Tongue (tissue), 2 donors: ENCODE data around the gene ACTG2. TPM values are rescaled to one million over a fixed set of nuclear protein-coding genes. Genes with fewer than 3 reads are reported as not detected.
"Not testable (repeated sequence)": the region's sequence is repeated elsewhere in the genome, so short reads cannot be mapped to it uniquely, and the experiment has no call there.

ENCODE experiments used
- DNase-seq: peaks from one replicate; pipeline ENCODE4 v3.0.0-alpha.2; 2015
- total RNA-seq: library from RNA; depleted of rRNA; stranded (reverse); fragments of >200 nt; gene quantifications from one replicate; pipeline ENCODE4 v1.2.3, GENCODE V29; 2014

Gene ACTG2
- total RNA-seq: 7.9 TPM

DNA sequence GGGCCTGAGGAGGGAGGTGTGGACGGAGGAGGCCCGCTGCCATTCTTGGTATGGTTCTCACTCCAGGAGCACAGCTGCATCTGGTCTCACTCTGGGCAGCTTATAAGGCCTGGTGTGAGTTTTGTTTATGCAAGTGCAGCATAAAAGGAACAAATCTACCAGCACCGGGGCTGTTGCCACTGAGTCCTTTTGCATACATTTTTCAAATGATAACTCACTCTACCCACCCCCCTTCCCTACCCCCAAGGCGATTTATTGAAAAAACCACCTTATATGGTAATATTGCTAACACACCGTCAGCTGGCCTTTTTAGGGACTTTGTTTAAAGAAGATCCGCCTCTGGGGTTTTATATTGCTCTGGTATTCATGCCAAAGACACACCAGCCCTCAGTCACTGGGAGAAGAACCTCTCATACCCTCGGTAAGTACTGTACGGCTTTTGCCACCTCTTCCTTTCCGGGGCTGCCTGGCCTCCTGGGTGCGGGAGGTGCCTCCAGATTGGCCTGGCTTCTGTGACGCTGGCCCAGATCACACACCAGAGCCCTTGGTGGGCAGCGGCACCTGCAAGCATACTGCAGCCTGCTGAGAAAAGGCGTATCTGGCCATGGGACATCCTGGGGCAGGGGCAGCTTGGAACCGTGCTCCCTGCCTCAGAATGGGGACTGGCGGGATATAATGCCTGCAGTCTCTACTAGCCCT is at the start of gene ACTG2:
Gene ACTG2 (plus strand): TSS at position 378 of the 699 bp plus-strand sequence. CDS start 8,304 bp downstream, outside the sequence.
- no peak for DNase-seq

DNA sequence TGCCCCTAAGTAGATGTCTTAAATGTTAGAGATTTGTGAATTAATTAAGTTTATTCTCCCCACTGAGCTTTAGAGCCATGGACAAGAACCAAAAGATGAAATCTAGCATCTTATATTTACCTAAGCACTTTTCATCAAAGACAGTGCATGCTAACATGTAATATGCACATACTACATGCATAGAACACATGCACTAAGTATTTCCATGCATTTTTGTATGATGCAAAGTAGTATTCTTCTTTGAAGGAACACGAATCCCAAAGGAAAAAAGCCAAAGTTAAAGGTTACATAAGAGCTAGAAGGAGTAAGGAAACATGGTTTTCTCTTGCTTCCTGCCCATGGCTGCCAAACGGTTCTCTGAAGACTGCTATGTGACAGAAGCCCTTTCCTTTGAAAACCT is 48.7 kb upstream of the ACTG2 start:
- DNase-seq: no peak

DNA sequence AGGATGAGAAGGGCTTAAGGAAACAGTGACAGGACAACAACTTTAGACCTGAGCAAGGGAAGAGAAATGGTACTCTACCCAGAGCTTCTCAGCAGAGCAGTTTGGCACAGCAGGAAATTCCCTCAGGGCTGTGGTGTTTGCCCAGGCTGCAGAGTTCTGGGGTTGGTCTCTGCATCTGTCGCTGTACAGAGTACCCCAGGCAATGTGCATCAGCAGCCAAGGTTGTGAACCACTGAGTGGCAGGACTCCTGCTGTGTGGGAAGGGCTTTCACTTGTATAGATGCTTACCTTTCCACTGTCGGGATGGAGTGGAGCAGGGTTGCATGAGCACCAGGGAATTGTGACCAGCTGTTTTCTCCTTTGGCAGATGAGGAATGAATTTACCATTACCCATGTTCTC is 42.8 kb upstream of the ACTG2 start:
- no peak for DNase-seq

DNA sequence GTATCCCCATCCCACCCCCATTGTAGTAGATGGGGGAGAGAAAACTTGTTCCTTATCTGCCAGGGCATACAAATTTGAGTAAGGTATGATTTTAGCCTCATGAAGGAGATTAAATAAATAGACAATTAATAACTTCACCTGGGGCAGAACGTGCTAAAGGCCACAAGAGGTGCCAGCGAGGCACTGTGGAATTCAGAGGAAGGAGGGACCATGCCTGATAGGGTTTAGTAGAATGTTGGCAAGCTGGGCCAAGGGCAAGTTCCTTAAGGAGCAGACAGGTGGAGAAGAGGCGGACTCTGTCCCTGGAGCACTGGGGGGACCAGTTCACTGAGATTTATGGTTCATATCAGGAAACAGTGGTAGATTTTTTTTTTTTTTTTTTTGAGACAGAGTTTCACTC is 41.5 kb upstream of the ACTG2 start:
- DNase-seq: no peak

DNA sequence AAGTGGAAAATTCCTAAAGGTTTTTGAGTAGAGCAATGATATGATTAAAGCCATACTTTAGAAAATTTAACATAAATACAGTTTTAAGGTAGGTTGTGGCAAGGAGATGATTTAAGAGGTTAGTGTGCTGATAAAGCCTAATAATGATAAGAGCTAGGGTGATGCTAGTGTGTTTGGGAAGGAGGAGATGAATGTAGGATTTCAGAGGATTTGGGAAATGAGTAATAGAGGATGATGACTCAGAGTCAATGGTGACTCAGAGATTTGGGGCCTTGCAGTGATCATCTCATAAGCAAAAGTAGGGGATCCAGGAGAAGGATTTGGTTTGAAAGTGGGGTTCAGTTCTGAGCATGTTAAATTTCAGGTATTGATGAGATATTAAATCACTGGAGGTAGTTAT is 40.8 kb upstream of the ACTG2 start:
- no peak for DNase-seq

DNA sequence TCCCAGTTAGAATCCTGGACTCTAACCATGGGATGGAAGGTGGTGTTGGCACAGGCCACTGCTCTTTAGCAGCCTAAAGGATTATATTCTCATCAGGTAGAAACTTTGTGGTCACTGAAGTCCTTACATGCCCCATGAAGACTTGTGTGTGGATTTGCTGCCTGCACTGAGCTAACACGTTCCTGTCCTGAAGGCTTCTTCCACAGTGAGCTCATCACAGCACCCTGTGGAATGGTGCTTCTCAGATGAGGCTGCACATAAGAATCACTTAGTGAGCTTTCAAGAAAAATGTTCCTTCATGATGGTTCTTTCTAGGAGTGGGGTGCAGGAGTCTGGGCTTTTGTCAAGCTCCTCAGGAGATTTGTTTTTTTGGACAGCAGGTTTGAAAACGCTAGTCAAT is 37.3 kb upstream of the ACTG2 start:
- no peak for DNase-seq

DNA sequence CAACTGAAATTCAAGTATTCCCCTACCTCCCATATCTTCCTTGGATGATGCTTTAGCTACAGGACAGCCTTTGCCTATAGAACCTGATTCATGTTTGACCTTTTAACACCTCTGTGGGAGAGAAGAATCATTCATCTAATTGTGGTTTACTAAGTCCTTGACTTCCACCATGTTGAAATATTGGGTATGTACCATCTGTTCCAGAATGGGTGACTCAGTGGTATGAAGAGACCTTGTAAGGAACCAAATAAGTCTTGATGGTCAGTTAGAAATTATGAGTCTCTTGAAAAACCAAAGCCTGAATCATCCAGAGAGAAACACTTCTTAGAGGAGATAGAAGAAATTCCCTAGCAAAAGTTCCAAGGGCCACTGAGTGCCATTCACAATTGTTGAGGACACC is 36.6 kb upstream of the ACTG2 start:
- DNase-seq: no peak

DNA sequence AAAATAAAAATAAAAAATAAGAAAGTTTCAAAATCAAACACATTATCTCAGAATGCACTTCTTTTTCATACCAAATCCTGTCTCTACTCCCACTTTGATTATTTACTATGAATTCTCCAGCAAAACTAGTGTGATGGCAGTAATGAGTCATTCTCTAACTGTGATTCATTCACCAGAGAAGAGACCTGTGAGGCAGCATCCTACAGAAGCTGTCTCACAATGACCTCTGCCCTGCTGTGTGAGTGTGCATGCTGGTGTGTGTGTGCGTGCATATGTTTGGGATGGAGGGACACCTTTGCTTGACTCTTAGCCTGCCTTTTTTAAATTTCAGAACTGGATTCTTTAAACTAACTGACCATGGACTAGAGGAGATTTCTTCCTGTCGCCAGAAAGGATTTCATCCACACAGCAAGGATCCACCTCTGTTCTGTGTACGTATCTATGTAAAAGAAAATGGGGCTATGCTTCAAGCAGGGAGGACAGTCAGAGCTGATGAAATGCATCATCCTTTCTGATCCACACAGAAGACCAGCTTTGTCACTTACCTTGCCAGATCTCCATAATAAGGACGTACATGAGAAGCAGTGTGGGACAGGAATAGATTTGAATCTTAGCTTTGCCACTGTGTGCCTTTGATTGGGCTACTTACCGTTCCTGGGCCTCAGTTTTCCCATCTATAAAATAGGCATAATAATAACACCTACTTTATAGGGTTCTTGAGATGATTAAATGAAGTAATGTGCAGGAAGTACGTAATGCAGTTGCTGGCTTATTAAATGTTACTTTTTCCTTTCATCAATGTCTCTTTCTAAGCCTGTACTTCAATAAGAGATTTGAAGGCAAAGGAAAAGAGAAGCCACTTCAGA is 32.9 kb upstream of the ACTG2 start:
- DNase-seq: no peak

DNA sequence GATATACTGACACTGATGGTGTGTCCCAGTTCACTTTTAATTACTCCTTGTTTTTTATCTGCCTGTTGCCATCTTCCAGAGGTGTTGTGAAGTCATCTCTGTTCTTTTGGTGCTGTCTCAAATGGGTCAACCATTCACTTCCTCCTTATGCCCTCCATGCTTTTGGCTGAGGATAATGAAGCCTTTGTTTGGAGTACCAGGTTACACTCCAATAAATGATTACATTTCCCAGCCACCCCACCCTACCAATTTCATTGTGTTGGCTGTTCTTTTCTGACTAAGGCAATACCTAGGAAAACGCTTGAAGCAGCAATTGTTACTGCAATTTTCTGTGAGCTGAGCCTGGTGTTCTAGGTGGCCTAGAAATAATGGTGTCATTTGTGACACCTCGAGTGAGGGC is 29.8 kb upstream of the ACTG2 start:
- no peak for DNase-seq

DNA sequence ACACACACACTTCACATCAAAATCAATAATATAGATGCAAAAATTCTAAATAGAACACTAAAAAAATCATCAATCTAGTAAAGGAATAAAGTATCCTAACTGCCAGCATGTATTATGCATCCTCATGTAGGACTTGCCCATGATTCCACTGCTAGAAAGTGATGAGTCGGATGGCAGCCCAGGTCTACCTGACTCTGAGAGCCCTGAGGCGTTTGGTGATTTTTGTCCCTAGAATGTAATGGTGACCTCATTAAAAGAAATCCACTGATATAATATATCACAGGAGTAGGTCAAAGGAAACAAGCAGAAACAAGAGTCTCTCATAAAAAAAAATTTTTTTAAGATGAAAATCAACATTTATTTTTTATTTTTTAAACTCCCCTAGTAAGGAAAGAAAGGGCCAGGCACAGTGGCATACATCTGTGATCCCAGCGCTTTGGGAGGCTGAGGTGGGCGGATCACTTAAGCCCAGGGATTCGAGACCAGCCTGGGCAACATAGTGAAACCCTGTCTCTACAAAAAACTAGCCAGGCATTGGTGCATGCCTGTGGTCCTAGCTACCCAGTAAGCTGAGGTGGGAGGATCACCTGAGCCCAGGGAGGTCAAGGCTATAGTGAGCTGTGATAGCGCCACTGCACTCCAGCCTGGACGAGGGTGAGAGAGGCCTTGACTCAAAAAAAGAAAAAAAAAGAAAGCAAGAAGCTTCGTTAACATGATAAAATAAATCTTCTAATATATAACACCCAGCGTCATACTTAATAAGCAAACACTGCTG is 24.4 kb upstream of the ACTG2 start:
- no peak for DNase-seq

DNA sequence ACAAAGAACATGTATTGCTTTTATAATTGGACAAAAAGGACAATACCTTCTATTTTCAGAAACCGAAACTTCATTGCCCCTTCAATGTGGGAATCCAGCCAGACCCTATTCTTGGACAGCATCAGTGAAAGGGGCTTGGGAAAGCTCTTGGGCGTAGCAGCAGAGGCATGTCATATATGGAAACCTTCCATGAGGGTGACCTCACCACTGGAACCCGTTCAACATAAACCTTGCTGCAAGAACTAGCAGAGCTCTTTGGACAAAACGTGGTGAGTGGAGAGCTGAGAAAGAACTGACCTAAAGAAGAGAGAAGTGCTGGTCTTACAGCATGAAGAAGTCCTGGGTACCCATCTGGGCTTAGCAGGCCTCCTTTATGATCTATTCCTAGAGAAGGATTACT is 22.7 kb upstream of the ACTG2 start:
- peak; percentile 93 for DNase-seq

DNA sequence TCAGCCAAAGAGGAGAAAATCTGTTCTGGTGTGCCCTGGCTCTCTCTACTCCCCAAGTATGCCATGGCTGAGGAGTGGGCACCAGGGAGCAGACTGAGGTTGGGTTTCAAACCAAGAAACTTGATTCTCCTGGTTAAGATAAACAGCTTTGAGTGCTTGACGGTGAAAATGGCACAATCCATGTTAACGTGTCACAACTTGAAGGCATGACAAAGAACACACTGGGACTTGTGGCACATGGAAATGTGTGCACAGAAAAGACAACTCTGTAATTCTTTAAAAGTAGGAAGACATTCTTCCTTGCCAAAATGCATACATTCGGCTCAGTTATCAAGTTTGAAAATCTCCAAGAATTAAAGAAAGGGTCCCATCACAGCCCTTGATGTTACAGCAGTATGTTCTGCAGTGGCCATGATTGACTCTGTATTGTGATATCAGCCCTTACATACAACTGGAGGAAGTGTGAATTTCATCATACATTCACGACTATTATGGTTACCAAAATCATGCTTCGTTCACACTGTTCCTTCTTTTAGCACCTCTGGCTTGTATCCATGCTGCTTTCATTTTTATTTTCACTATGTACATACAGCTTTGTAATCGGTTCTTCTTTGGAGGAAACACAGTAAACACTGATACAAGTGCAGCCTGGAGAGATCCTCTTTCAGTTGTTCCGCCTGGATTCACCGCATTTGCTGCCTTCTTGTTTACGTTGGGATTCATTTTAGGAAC is 15.6 kb upstream of the ACTG2 start:
- no peak for DNase-seq

DNA sequence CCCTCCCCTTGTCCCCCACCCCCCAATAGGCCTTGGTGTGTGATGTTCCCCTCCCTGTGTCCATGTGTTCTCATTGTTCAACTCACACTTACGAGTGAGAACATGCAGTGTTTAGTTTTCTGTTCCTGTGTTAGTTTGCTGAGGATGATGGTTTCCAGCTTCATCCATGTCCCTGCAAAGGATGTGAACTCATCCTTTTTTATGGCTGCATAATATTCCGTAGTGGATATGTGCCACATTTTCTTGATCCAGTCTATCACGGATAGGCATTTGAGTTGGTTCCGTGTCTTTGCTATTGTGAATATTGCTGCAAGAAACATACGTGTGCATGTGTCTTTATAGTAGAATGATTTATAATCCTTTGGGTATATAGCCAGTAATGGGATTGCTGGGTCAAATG is 14.8 kb upstream of the ACTG2 start:
- not testable (repeated sequence) for DNase-seq

DNA sequence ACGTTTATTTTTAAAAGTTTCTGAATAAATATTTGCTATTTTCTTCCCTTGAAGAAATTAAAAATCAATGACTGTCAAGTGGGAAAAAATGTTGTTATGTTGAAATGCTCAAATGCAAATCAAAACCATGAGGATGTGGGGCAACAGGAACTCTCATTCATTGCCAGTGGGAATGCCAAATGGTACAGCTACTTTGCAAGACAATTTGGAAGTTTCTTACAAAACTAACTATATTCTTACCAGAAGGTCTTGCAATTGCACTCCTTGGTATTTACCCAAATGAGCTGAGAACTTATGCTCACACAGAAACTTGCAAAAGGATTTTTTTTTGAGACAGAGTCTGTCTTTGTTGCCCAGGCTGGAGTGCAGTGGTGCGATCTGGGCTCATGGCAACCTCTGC is 7.4 kb upstream of the ACTG2 start:
- DNase-seq: no peak

DNA sequence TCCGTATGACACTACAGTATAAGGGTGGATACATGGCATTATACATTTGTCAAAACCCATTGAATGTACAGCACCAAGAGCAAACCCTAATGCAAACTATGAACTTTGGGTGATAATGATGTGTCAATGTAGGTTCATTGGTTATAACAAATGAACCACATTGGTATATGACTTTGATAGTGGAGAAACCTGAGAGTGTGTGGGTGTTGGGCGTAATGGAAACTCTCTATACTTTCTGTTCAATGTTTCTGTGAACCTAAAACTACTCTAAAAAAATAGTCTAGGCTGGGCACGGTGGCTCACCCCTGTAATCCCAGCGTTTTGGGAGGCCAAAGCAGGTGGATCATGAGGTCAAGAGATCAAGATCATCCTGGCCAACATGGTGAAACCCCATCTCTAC is 6.5 kb upstream of the ACTG2 start:
- no peak for DNase-seq

DNA sequence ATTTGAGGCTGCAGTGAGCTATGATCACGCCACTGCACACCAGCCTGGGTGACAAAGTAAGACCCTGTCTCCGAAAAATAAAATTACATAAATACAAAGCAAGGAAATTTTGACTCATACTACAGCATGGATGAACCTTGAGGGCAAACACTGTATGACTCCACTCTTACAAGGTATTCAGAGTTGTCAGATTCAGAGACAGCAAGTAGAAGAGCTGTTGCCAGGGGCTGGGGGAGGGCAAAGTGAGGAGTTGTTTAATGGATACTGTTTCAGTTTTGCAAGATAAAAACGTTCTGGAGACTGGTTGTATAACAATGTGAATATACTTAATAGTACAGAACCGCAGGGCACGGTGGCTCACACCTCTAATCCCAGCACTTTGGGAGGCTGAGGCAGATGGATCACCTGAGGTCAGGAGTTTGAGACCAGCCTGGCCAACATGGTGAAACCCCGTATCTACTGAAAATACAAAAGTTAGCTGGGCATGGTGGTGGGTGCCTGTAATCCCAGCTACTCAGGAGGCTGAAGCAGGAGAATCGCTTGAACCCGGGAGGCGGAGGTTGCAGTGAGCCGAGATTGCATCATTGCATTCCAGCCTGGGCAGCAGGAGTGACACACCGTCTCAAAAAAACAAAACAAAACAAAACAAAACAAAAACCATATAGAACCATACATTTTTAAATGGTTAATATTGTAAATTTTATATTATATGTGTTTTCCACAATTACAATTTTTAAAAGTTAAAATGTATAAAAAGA is 5.0 kb upstream of the ACTG2 start:
- DNase-seq: not testable (repeated sequence)

DNA sequence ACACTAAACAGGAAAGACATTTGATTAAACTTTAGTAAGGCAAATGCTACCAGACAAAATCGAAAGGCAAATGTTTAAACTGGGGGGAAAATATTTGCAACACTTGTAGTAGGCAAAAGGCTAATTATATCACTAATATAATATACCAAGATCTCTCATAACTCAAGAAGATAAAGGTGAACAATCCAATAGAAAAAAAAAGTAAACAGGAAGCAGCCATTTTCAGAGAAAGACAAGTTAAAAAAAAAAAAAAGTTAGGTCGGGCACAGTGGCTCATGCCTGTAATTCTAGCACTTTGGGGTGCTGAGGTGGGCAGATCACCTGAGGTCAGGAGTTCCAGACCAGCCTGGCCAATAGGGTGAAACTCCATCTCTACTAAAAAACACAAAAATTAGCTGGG is 4.4 kb upstream of the ACTG2 start:
- no peak for DNase-seq

DNA sequence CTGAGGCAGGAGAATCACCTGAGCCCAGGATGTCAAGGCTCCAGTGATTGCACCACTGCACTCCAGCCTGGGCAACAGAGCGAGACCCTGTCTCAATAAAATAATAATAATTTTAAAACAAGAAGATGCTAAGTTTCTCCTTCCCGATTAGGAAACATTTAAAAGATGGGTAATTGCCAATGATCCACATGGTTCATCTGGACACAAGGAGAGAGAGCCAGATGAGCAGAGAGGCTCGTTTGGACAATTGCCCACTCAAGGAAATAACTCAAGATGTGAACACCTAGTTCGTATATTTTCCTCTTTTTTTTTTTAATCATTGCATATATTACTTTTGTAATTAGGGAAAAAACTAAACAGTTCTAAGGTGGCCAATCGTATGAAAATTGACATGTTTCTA is 3.6 kb upstream of the ACTG2 start:
- no peak for DNase-seq

DNA sequence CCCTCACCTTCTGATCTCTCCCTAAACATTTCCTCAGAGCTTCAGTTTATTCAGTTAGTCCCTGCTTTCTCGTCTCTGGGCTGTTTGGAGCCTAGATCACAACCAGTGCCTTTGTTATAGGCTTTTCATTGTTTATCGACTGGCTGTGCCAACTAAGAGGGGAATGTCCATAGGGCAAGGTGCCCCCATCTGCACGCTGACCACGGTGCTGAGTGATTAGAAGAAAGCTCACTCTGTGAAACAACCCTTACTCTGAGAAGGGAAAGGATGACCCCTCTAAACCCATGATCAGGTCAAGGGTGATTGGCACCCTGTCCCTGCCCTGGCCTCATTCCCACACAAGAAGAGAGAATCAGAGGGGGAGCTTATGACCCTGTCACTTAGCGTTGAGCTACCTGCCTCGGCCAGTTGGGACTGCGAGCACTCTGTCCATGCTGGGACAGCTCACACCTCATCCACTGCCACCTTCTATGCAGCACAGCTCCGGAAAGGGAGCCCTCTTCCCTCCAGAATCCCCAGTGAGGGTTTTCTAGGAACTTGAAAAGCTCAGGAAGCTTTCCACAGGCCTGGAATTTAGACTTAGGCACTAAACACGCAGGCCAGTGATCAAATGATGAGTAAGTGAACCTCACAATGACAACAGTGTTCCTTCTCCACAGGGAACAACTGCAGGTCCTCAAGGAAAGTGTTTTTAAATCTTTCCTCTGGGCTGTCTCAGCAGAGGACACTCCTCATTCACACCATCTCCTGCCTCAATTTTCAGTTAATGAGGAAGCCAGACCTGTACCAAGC is 2.3 kb upstream of the ACTG2 start:
- DNase-seq: no peak

DNA sequence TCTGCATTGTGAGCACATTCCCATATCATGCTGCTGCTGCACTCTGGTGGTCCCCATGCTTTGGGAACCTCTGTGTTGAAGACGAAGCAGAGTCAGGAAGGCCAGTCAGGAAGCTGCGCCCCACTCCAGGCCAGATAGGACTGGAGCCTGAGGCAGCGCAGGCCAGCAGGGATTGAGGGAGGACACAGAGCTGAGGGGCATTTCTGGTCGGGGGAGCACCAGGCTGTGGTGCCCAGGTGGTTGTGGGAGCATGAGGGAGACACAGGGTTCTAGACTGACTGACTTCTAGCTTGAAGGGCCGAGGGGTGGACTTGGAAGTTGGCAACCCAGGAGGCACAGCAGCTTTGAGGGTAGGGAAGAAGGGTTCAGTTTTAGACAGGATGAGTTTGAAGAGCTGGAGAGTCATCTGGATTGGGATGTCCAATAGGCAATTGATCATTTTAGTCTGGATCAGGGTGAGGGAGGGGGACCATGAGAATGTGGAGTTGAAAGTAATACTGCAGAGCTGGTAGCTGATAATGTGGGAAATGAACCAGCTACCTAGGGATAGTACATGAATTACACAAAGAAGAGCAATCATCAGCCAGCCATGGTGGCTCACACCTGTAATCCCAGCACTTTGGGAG is 1.4 kb upstream of the ACTG2 start:
- no peak for DNase-seq
